Endometrial microvascular endothelial cells (primary cell): Measurements from ENCODE around the gene RUNX1. TPM values are rescaled to one million over a fixed set of nuclear protein-coding genes. Genes with fewer than 3 reads are reported as not detected.

Experiments
- in situ Hi-C: cut with HindIII; loops from 2 replicates; pipeline ENCODE4 v1.10.0; 2017; ENCODE audit warnings: low sequenced_read_pairs, low pct_unique_long_range_greater_than_20kb; ENCODE audit errors: inconsistent ontology term
- total RNA-seq: library from RNA; depleted of rRNA; stranded (reverse); fragments of >200 nt; gene quantifications from one replicate; pipeline ENCODE4 v1.2.3, GENCODE V29; 2015; ENCODE audit errors: inconsistent ontology term

Gene RUNX1
- total RNA-seq, 1 donor from 2014 or later: 14.5 TPM

GRCh38 chr21:34899302-34899701, 149.8 kb downstream of the RUNX1 start:
- in situ Hi-C loops: no loop called here

- in situ Hi-C loops: no loop called here
Measured at GRCh38 chr21:34897828-34898227, 151.3 kb downstream of the RUNX1 start.

DNA sequence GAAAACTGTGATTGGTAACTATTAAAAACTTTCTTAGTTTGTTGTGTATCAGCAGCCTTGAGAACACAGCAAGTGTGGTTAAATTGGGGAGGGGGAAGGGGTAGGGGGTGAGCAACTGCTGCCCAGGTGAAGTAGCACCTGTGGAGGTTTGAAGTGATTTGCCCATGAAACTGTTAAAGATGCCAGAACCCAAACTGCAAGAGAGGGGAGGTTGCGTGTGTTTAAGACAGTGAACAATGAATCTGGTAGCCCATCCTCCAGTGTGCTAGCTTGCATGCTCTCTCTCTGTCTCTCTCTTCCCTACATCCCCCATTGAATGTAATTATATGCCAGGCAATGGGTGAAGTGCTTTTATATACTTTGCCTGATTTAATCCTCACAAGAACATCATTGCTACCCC, 154.7 kb downstream of the RUNX1 start:
- in situ Hi-C loops: no loop called here

DNA sequence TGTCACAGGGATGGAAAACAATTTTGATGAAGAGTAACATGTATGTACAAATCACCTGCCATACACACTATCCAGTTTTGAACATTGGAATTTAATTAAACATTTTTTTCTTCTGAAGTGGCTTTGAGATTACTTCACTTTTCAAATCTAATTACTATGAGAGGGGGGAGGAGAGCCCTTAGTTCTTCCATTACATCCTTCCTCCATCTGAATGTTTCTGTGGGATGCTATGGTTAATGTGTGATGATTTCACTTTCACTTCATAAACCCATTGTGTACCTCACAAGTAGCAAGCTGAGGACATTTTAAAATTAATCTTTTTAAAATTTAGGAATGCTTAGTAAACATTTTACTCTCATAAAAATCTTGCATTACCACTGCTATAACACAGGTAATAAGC, 156.9 kb downstream of the RUNX1 start:
- in situ Hi-C loops: no loop called here

DNA sequence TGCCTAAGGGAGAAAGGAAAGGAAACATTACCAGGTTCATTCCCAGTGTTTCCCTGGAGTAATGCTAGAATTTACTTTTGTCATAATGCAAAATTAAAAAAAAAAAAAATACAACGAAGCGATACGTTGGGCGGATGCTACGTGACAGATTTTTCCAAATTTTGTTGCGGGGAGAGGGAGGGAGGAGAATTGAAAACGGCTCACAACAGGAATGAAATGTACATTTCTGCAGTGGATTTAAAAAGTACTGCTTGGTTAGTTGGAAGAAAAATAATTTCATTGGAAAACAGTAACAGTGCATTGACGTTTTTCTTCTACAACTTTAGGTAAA, 157.5 kb downstream of the RUNX1 start:
- in situ Hi-C loops: no loop called here

GRCh38 chr21:34890724-34891612, 158.1 kb downstream of the RUNX1 start:
- in situ Hi-C loops: no loop called here

- in situ Hi-C loops: no loop called here
Measured at GRCh38 chr21:34890470-34890723, 158.7 kb downstream of the RUNX1 start.

- in situ Hi-C loops: loop anchor here (10.0 kb wide), 1 partner anchor 85 kb away; no protein-coding TSS in a partner anchor
Measured at GRCh38 chr21:34889676-34890469, 159.2 kb downstream of the RUNX1 start.

- in situ Hi-C loops: loop anchor here (10.0 kb wide), 1 partner anchor 84 kb away; no protein-coding TSS in a partner anchor
Measured at GRCh38 chr21:34889320-34889675, 159.8 kb downstream of the RUNX1 start.

- in situ Hi-C loops: loop anchor here (10.0 kb wide), 1 partner anchor 84 kb away; no protein-coding TSS in a partner anchor
Measured at GRCh38 chr21:34888569-34889319, 160.4 kb downstream of the RUNX1 start.

DNA sequence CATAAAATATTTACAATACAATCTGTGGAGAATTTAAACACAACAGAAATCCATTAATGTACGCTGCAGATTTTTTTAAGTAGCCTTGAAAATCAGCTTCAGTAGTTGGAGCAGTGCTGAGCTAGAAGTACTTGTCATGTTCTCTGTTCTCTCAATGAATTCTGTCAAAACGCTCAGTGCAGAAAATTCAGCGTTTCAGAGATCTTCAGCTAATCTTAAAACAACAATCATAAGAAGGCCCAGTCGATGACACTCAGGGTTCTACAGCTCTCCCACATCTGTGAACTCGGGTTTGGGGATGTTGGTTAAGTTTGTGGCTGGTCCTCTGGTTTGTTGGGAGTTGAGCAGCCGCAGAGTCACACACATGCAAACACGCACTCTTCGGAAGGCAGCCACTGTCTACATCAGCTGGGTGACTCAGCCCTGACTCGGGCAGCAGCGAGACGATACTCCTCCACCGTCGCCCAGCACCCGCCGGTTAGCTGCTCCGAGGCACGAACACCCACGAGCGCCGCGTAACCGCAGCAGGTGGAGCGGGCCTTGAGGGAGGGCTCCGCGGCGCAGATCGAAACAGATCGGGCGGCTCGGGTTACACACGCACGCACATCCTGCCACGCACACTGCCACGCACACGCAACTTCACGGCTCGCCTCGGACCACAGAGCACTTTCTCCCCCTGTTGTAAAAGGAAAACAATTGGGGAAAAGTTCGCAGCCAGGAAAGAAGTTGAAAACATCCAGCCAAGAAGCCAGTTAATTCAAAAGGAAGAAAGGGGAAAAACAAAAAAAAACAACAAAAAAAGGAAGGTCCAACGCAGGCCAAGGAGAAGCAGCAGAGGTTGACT, 161.2 kb downstream of the RUNX1 start:
- in situ Hi-C loops: loop anchor here (10.0 kb wide), 1 partner anchor 83 kb away; no protein-coding TSS in a partner anchor

DNA sequence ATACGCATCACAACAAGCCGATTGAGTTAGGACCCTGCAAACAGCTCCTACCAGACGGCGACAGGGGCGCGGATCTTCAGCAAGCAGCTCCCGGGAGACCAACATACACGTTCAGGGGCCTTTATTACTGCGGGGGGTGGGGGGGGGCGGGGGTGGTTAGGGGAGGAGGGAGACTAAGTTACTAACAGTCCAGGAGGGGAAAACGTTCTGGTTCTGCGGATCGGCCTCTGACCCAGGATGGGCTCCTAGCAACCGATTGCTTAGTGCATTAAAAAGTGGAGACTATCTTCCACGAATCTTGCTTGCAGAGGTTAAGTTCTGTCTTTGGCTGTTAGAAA, 162.0 kb downstream of the RUNX1 start:
- in situ Hi-C loops: loop anchor here (10.0 kb wide), 1 partner anchor 82 kb away; no protein-coding TSS in a partner anchor

GRCh38 chr21:34886240-34887104, 162.6 kb downstream of the RUNX1 start:
- in situ Hi-C loops: loop anchor here (10.0 kb wide), 1 partner anchor 82 kb away; no protein-coding TSS in a partner anchor

- in situ Hi-C loops: loop anchor here (10.0 kb wide), 1 partner anchor 81 kb away; no protein-coding TSS in a partner anchor
Measured at GRCh38 chr21:34885626-34886239, 163.4 kb downstream of the RUNX1 start.

- in situ Hi-C loops: loop anchor here (10.0 kb wide), 1 partner anchor 80 kb away; no protein-coding TSS in a partner anchor
Measured at GRCh38 chr21:34885125-34885524, 164.0 kb downstream of the RUNX1 start.

GRCh38 chr21:34884346-34884929, 164.7 kb downstream of the RUNX1 start:
- in situ Hi-C loops: loop anchor here (10.0 kb wide), 1 partner anchor 80 kb away; no protein-coding TSS in a partner anchor
